Cardiac septum (tissue), 1 donor: ENCODE data around the gene BTD. TPM values are rescaled to one million over a fixed set of nuclear protein-coding genes. Genes with fewer than 3 reads are reported as not detected.

Experiments used
- DNase-seq: peaks from one replicate; pipeline ENCODE4 v3.0.0-alpha.2; 2020; ENCODE audit warnings: low spot score
- intact Hi-C: fragments of 100-400 bp; cut with DNase I; formaldehyde crosslinking; loops from one replicate; pipeline ENCODE4 v1.14.0; 2022
- total RNA-seq: library from RNA; stranded (reverse); fragmentation: NEBNext Ultra II Directional; extraction: Animal tissue kit (Norgen Biotek cat#: 25700); gene quantifications from one replicate; pipeline ENCODE4 v1.2.1, GENCODE V29; 2021
- donor health status: DM: no; HTN: no; CAD: no.

BTD gene
- total RNA-seq, 1 donor from 2014 or later = 7.7 TPM

- intact Hi-C loops = no loop called here
- no peak for DNase-seq
Observed at GRCh38 chr3:15654891-15655290, 53.3 kb downstream of the BTD start.

- intact Hi-C loops = no loop called here
- no peak for DNase-seq
Observed at GRCh38 chr3:15656342-15656741, 54.8 kb downstream of the BTD start.

- intact Hi-C loops = no loop called here
- no peak for DNase-seq
Observed at GRCh38 chr3:15657016-15657415, 55.5 kb downstream of the BTD start.

- DNase-seq = no peak
- intact Hi-C loops = no loop called here
Observed at GRCh38 chr3:15659254-15659975, 57.9 kb downstream of the BTD start.

GRCh38 chr3:15660055-15660935 is 58.8 kb downstream of the BTD start:
- no peak for DNase-seq
- intact Hi-C loops = no loop called here

GRCh38 chr3:15664144-15664543 is 62.6 kb downstream of the BTD start:
- intact Hi-C loops = no loop called here
- no peak for DNase-seq

GRCh38 chr3:15665510-15666150 is 64.1 kb downstream of the BTD start:
- intact Hi-C loops = no loop called here
- DNase-seq = no peak

- DNase-seq = no peak
- intact Hi-C loops = no loop called here
Observed at GRCh38 chr3:15666277-15666676, 64.7 kb downstream of the BTD start.

GRCh38 chr3:15667484-15667883 is 65.9 kb downstream of the BTD start:
- intact Hi-C loops = no loop called here
- no peak for DNase-seq

GRCh38 chr3:15673536-15673935 is 72.0 kb downstream of the BTD start:
- no peak for DNase-seq
- intact Hi-C loops = no loop called here

- intact Hi-C loops = no loop called here
- DNase-seq = no peak
Observed at GRCh38 chr3:15676259-15676658, 74.7 kb downstream of the BTD start.

GRCh38 chr3:15679306-15679705 is 77.8 kb downstream of the BTD start:
- no peak for DNase-seq
- intact Hi-C loops = no loop called here

GRCh38 chr3:15681668-15682067 is 80.1 kb downstream of the BTD start:
- intact Hi-C loops = no loop called here
- no peak for DNase-seq

- intact Hi-C loops = no loop called here
Observed at GRCh38 chr3:15682561-15683185, 81.1 kb downstream of the BTD start.

GRCh38 chr3:15683253-15683652 is 81.7 kb downstream of the BTD start:
- intact Hi-C loops = no loop called here
- DNase-seq = no peak

More at GRCh38 chr3:15682561-15683185, 81.1 kb downstream of the BTD start:
- no peak for DNase-seq

GRCh38 chr3:15685927-15686326 is 84.4 kb downstream of the BTD start:
- intact Hi-C loops = no loop called here
- DNase-seq = no peak

GRCh38 chr3:15690230-15690629 is 88.7 kb downstream of the BTD start:
- intact Hi-C loops = no loop called here
- no peak for DNase-seq

GRCh38 chr3:15690748-15691147 is 89.2 kb downstream of the BTD start:
- intact Hi-C loops = no loop called here
- no peak for DNase-seq

GRCh38 chr3:15693355-15693754 is 91.8 kb downstream of the BTD start:
- intact Hi-C loops = no loop called here

GRCh38 chr3:15694628-15695027 is 93.1 kb downstream of the BTD start:
- no peak for DNase-seq
- intact Hi-C loops = no loop called here

More at GRCh38 chr3:15693355-15693754, 91.8 kb downstream of the BTD start:
- no peak for DNase-seq
